Measurements from ENCODE around the gene RASSF5.

DNA sequence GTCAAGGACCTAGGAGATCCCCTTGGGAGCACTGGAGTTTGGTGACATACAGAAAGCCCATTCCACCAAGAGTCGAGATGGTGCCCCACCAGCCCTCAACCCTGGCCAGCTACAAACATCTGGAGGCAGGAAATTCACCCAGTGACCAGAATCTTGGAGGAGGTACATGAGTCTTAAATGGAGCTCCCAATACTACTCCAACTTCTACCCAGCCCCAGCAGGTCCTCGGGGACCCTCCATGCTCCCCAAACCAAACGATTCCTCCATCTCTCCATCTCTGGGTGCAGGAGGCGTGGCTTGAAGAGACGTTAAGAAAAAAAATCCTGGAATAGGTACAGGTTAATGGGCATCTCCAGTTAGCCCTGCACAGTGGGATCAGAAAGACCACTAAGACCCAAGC is 5.5 kb upstream of the RASSF5 start:
- TF ChIP-seq, protein P1, sequence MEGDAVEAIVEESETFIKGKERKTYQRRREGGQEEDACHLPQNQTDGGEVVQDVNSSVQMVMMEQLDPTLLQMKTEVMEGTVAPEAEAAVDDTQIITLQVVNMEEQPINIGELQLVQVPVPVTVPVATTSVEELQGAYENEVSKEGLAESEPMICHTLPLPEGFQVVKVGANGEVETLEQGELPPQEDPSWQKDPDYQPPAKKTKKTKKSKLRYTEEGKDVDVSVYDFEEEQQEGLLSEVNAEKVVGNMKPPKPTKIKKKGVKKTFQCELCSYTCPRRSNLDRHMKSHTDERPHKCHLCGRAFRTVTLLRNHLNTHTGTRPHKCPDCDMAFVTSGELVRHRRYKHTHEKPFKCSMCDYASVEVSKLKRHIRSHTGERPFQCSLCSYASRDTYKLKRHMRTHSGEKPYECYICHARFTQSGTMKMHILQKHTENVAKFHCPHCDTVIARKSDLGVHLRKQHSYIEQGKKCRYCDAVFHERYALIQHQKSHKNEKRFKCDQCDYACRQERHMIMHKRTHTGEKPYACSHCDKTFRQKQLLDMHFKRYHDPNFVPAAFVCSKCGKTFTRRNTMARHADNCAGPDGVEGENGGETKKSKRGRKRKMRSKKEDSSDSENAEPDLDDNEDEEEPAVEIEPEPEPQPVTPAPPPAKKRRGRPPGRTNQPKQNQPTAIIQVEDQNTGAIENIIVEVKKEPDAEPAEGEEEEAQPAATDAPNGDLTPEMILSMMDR (optimal IDR thresholded peaks at IDR 0.05 in 1 of 3, IDR thresholded peaks at IDR 0.05 in 1 of 3, conservative IDR thresholded peaks at IDR 0.05 in 1 of 3; ENCODE audit: extremely low read depth in 1 of 3, insufficient read depth in 2 of 3, low read length in 3 of 3): no peak
- TF ChIP-seq EZH2 (IDR thresholded peaks at IDR 0.05; ENCODE audit: low read length): no peak

All from keratinocyte (primary cell).